ENCODE results near the gene SASH1.
"Not testable (repeated sequence)": the region's sequence is repeated elsewhere in the genome, so short reads cannot be mapped to it uniquely, and the experiment has no call there.

The SASH1 gene

DNA sequence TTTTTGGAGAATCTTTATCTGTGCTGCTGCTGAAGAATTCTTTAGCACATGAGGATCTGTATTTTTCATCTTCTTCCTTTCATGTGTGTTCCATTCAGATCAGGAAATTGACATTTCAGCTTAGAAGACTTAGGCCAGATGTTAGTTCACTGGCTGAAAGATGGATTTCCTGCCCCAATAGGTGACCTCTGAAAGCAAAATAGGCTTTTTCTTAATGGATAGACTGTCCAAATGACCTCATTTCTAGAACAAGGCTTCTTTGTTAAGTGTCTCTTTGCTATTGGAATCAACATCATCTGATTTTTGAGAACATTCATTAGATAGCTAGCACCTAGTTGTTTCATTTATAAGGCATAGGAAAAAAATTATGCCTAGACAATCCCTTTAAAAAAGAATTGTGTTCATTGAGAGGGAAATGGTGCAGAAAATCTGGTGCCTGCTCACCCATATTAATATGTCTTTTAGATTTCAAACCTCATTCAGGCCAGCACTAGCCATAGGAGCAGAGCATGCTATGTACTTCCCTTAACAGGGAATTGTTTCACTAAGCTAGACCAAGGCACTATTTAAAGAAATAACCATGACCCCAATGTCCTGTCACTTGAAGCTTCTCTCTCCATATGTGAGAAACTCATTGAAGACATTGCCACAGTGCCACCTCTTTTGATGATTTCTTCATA lies 13.6 kb upstream of the SASH1 start:
- in situ Hi-C loops (cut with MboI; ENCODE audit: low sequenced_read_pairs): no loop called here

GRCh38 chr6:148329596-148330381 lies 12.8 kb upstream of the SASH1 start:
- in situ Hi-C loops (cut with MboI; ENCODE audit: low sequenced_read_pairs): no loop called here

DNA sequence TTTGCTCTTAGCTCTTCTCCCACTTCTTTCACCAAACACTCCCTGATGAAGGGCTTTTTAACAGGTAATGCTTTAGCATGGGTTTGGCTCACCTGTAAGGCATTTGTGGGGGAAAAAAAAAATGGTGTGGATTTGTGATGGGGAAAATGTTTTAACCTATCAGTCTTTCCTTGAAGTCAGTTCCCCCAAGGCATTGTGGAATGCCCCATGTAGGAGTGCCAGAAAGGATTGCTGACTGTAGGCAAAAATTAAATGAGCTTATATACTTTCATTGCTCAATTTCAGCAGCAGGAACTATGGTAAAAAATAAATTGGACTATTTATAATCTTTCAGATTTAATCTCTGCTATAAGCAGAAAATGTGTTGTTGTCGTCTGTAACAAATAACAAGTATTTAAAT lies 10.6 kb upstream of the SASH1 start:
- in situ Hi-C loops (cut with MboI; ENCODE audit: low sequenced_read_pairs): no loop called here

GRCh38 chr6:148336901-148337300 lies 5.7 kb upstream of the SASH1 start:
- in situ Hi-C loops (cut with MboI; ENCODE audit: low sequenced_read_pairs): no loop called here

DNA sequence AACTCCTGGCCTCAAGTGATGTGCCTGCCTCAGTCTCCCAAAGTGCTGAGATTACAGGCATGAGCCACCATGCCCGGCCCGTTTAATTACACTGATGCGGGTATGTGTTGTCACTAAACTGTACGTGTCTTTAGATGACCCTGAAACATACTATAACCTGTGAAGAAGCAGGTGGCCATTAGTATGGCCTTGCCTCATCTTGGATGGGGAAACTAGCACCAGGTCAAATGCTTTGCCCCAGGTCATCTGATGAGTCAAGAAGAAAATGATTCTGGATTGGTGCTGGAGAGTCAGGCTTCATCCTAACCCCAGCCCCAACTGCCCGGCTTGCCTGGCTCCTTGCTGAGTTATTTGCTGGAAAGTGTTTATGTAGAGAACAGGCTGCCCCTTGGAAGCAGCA lies 2.9 kb upstream of the SASH1 start:
- in situ Hi-C loops (cut with MboI; ENCODE audit: low sequenced_read_pairs): no loop called here

GRCh38 chr6:148340586-148341297 lies 1.9 kb upstream of the SASH1 start:
- in situ Hi-C loops (cut with MboI; ENCODE audit: low sequenced_read_pairs): no loop called here

- in situ Hi-C loops (cut with MboI; ENCODE audit: low sequenced_read_pairs): no loop called here
Observed at GRCh38 chr6:148342100-148342349, 613 bp upstream of the SASH1 start.

DNA sequence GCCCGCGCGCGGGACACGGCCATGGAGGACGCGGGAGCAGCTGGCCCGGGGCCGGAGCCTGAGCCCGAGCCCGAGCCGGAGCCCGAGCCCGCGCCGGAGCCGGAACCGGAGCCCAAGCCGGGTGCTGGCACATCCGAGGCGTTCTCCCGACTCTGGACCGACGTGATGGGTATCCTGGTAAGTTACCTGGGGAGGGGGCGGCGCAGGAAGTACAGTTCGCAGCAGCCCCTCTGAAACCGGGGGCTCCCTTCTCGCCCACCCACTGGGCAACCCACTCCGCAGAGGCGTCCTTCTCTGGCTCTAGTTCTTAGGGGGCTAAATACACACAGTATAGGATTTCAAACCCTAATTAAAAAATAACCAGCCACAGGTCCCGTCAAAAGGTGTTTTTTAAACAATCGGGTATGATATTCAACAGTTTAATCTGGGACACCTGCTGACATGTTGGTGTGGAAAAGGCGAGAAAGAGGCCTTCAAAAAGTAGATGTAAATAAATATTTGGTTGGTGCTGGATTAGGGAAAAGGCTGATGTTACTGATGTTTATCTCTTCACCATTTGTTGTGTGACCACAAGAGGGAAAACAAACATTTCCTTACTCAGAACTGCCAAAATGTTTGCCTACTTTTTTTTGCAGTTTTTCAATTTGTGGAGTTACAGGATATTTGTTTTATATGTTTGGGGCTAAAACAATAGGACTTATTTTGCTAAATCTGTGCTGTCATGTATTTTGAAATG lies 577 bp downstream of the SASH1 start:
- in situ Hi-C loops (cut with MboI; ENCODE audit: low sequenced_read_pairs): no loop called here

GRCh38 chr6:148345176-148345575 lies 2.5 kb downstream of the SASH1 start:
- in situ Hi-C loops (cut with MboI; ENCODE audit: low sequenced_read_pairs): no loop called here

GRCh38 chr6:148345578-148345977 lies 2.9 kb downstream of the SASH1 start:
- in situ Hi-C loops (cut with MboI; ENCODE audit: low sequenced_read_pairs): no loop called here

DNA sequence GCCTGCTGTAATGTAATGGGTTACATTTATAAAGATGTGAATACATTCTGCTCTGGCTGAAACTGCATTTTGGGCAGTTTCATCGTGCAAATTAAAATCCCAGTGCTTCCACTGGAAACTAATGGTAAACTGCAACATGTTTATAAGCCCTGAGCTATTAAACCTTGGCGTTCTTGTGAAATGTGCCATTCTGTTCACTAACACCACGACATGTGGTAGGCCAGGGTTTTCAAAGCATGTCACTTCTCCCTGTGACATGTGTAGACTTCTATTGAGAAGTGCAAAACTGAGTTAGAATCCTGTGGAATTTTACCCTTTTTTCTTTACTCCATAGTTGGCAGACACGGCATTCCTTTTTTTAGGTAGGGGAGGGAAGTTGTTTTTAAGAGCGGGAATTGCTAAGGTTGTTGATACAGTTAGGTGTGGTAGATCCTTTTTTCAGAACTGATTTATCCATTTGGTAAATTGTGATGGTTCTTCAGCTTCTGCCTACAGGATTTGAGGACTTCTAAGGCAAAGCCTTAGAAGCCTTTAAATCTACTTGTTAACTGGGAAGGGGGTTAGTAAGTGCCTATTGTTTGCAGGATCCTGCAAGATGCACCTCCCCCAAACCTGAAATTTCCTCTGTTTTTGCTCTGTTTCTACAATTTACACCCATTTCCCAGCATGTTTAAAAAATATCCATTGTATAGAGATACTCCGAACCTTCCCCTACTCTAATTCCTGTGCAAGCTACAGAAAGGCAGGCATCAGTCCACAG lies 4.2 kb downstream of the SASH1 start:
- in situ Hi-C loops (cut with MboI; ENCODE audit: low sequenced_read_pairs): no loop called here

DNA sequence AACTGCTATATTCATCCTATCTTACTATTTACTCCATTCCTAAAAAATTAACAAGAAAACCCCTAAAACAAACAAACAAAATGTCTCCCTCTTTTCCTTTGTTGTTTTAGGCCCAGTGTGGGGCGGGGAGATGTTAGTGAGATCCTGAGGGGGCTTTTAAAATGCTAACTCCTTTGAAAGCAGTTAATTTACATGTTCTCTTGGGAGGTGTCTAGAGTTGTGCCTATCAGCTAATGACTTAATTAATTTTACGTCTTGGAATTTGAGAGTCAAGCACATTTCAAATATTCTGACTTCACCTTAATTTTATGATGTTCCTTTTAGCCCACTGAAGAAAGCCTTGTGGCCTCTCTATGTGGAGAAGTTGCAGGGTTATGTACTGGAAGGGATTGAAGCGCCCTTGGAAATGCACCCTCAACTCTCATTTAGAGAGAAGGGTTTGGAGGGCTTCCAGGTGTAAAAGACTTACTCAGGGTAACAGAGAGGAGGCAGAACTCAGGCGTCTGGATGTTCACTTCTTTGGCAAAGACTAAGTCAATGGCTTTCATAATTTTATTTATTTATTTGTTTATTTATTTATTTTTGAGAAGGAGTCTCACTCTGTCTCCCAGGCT lies 4.9 kb downstream of the SASH1 start:
- in situ Hi-C loops (cut with MboI; ENCODE audit: low sequenced_read_pairs): no loop called here

DNA sequence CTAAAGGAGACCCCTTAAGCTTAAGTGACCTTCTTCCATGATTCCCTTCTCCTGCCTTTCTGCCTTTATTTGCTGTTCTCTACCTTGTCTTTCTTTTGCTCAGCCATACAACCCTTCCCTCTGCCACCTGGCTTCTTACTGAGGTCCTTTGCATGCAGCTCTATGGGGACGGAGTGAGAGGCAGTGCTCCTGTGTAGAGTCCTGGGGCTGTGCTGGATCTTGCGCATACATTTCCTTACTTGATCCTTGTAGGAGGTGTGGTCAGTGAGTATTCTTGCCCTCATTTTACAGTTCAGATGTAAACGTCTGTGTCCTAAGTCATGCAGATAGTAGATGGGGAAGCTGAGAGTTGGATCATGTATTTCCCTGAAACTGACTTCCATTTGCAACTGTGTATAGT lies 5.7 kb downstream of the SASH1 start:
- in situ Hi-C loops (cut with MboI; ENCODE audit: low sequenced_read_pairs): no loop called here

DNA sequence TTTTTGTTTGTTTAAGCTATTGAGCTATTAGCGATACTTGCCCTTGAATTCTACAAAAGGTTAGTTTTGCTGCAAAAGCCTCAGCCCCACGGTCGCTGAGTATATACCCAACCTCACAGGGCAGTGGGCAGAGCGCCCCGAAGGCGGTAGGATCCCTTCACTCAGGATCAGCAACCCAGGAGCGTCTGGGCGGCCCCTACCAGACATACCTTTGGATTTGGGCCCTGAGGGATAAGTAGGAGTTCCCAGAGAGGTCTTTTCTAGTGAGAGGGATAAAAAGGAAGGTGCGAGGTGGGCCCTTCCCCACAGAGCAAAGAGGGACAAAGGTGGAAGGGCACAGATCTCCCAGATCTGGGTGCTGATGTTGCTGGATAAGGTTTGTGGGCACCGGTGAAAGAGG lies 6.1 kb downstream of the SASH1 start:
- in situ Hi-C loops (cut with MboI; ENCODE audit: low sequenced_read_pairs): no loop called here

DNA sequence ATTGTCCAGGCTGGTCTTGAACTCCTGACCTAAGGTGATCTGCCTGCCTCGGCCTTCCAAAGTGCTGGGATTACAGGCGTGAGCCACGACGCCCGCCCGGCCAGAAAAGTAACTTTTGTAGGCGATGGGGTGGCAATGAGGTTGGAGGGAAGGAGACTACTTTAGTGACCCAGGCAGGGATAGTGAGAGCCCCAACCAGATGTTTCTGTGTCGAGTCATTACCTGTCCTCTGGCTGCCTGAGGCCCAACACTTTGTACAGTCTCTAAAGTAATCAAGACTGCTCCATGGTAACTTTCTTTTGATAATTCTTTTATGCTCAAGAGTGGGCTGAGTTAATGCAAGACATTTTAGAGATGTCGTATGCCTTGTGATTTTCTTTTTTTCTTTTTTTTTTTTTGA lies 6.8 kb downstream of the SASH1 start:
- in situ Hi-C loops (cut with MboI; ENCODE audit: low sequenced_read_pairs): no loop called here

- in situ Hi-C loops (cut with MboI; ENCODE audit: low sequenced_read_pairs): no loop called here
Observed at GRCh38 chr6:148351309-148351708, 8.7 kb downstream of the SASH1 start.

GRCh38 chr6:148352421-148352820 lies 9.8 kb downstream of the SASH1 start:
- in situ Hi-C loops (cut with MboI; ENCODE audit: low sequenced_read_pairs): not testable (repeated sequence)

DNA sequence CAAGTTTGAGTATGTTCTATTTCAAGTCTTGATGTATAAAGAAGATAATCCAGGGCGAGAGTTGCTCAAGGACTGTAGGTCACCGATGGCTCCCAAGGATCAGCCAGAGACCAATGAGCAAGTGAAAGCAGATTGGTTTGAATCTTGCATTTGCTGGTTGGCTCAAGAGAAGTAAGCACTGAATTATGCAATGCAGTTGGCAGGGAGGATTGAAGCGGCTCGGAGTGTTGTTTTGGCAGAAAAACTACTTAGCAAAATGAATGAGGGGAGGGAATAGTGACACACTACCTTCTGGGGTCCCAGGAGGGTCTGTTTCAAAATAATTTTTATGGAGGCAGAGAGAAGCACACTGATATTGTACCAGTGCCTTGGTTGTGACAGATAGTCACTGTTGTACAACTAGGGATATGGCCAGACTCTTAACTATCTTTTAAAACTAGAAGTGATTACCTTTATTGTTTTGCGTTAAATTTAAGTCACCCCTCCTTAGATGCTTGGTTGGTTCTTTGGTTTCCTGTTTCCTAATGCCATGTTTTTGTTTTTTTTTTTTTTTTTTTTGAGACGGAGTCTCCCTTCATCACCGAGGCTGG lies 15.7 kb downstream of the SASH1 start:
- in situ Hi-C loops (cut with MboI; ENCODE audit: low sequenced_read_pairs): no loop called here

DNA sequence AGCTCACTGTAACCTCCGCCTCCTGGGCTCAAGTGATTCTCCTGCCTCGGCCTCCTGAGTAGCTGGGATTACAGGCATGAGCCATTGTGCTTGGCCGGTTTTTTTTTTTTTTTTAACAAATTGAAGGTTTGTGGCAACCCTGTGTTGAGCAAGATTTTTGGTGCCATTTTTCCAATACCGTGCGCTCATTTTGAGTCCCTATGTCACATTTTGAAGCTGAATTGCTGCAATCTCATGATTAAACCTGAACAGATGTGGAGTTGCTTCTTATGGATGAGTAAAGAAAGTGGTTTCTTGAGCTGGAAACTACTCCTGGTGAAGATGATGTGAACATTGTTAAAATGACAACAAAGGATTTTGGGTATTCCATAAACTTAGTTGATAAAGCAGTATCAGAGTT lies 16.6 kb downstream of the SASH1 start:
- in situ Hi-C loops (cut with MboI; ENCODE audit: low sequenced_read_pairs): no loop called here
